Dermis blood vessel endothelial cell (primary cell): ENCODE results near the gene SLC39A8. TPM values are rescaled to one million over a fixed set of nuclear protein-coding genes. Genes with fewer than 3 reads are reported as not detected.
A peak's percentile ranks its signal among the peaks of the same experiment; 100 is the strongest.
"Not testable (repeated sequence)": the region's sequence is repeated elsewhere in the genome, so short reads cannot be mapped to it uniquely, and the experiment has no call there.

ENCODE experiments used
- DNase-seq: peaks from one replicate; pipeline ENCODE4 v3.0.0; 2010
- total RNA-seq: library from RNA; depleted of rRNA; stranded (reverse); fragments of >200 nt; gene quantifications from 2 replicates; pipeline ENCODE4 v1.2.3, GENCODE V29; 2014

The SLC39A8 gene
- total RNA-seq = 3.1 and 4.8 TPM in 2 replicates

DNA sequence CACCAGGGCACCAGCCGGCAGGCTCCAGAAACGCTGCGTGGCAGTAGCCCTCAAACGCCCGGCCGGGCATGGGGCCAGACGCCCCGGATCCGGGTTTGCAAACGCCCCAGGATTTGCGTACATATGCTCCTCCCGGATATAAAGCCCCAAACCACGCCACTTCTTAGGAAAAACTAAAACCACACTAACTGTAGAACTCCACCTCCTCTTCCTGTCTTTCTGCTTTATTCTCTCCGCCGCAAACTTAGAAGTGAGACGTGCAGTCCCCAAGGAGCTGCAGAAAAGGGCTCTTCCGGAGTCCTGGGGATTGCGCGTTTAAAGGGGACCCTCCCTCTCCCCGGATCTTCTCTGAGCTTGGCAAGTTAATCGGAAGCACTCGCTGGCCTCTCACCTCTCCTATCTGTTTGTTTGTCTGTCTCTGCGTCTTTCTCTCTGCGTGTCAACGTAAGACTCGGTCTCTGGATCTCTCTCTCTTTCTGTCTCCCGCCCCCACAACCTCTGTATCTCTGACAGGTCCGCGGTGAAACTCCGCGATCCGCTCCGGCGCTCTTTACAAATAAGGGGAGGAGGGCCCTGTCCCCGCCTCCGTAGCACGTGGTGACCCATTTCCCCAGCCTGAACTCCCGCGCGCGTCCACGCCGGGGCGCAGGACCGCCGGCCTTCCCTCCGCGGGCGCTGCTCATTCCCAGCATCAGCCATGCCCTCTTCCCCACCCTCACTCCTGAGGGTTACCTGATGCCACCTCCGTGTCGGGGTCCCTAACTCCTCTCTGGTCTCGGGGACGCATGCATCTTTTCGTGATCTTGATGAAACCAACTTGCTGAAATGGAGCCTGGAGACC is at the start of gene SLC39A8:
Gene SLC39A8, minus strand, starts transcription at position 529 of the 841 bp plus-strand sequence. CDS start 820 bp downstream, outside the sequence.
- DNase-seq = peak; percentile 78

DNA sequence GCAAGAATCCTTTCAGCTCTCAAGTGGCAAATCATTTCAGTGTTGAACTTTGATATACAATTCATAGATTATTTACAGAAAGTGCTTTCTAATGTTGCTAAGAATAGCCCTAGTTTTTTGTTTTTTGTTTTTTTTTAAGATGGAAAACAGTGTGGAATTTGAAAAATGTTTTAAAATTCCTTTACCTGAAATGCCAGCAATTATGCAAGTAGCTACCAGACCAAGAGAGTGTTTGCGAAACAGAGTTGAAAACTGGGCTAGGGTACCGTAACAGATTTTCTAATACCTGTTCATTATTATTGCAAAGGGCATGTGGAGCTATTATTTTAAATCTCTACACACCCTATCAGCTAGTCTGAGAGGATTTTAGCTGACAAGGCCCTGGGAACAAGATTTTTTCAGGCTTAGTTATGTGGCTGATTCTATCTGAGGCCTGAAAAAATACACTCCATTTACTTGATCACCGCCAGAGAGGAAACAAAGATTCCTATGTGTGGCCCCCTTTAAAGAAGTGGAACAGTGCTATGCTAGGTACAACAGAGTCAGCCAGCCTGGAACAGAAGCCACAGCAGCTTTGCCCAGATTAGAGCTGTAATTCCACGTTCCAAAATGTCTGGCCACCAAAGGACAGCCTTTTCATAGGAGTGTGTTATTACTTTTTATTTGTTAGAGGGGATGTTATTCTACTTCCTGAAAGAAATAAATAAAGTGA is 46.9 kb upstream of the SLC39A8 start:
- no peak for DNase-seq

- no peak for DNase-seq
Observed at GRCh38 chr4:102390438-102390837, 45.2 kb upstream of the SLC39A8 start.

DNA sequence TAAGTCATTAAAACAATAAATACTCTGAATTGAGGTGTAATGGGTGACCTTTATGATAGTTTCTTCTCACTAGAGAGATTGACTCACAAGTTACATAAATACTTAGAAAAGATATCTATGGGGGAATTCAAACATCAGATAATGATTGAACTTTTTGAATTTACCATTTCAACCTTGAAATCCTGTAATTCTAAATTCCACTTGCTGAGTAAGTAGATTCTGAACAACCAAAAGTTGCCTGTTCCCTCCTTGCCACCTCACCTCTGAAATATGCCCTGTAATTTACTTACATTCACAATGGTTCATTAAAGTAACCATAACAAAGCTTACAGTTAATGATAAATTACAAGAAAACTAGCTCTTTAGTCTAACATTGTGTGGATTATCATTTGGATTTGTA is 43.3 kb upstream of the SLC39A8 start:
- no peak for DNase-seq

DNA sequence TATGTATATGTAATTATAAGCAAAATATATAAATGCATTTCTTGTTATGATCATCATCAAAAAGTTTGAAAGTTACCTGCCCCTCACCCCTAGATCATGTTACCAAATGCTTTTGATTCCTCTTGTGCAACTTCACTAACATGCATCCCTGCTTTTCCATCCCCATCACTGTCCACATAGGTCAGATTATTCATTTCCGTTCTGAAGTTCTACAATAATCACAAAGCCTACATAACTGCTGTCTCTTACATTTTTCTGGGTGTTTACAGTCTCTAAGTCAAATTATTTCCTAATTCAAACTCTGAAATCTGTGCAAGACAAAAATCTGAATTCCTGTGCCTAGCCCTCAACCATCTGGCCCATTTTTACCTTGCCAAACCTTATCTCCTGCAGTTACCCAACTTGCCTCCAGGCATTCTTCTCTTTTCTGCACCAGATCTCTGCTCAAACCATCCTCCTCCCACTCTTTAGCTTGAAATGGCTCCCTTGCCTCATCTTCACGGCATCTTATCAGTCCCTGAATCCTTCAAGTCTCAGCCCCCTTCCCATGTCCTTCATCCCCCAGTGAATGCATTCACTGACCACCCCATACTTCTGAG is 42.4 kb upstream of the SLC39A8 start:
- no peak for DNase-seq

- DNase-seq = no peak
Observed at GRCh38 chr4:102386966-102387365, 41.7 kb upstream of the SLC39A8 start.

GRCh38 chr4:102380253-102380652 is 35.0 kb upstream of the SLC39A8 start:
- DNase-seq = not testable (repeated sequence)

DNA sequence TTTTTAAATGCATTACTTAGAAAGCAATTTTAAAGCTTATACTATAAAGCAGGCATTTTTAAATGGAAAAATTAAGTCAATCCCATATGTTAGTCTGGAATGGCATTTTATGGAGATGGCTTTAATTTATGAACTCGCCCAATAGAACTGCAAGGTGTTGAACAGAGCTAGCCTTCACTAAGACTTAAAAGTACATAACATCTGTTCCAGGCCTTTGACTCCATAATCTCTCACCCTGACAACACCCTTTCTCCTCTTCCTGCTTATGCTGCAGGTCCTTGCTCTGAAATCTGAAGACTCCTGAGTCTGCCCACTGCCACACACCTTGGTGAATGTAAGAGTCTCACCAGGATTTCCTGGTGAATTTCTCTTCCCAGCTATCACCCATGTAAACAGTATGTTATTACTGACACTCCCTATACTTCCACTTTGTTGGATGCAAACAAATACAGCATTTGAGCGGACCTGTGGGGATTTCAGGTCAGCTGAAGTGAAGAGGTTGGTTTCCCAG is 17.7 kb upstream of the SLC39A8 start:
- DNase-seq = no peak

- DNase-seq = no peak
Observed at GRCh38 chr4:102358128-102358527, 12.8 kb upstream of the SLC39A8 start.

DNA sequence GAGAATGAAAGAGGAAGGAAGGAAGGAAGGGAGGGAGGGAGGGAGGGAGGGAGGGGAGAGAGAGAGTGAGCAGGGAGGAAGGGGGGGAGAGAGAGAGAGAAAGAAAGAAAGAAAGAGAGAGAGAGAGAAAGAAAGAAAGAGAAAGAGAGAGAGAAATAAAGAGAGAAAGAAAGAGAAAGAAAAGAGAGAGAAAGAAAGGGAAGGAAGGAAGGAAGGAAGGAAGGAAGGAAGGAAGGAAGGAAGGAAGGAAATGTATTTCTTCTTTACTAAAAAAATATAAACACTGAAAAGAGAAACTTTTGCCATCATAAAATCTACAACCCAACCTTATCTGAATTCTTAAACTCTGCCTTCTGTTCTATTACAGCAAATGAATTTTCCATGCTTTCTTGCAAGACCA is 12.4 kb upstream of the SLC39A8 start:
- DNase-seq = not testable (repeated sequence)

DNA sequence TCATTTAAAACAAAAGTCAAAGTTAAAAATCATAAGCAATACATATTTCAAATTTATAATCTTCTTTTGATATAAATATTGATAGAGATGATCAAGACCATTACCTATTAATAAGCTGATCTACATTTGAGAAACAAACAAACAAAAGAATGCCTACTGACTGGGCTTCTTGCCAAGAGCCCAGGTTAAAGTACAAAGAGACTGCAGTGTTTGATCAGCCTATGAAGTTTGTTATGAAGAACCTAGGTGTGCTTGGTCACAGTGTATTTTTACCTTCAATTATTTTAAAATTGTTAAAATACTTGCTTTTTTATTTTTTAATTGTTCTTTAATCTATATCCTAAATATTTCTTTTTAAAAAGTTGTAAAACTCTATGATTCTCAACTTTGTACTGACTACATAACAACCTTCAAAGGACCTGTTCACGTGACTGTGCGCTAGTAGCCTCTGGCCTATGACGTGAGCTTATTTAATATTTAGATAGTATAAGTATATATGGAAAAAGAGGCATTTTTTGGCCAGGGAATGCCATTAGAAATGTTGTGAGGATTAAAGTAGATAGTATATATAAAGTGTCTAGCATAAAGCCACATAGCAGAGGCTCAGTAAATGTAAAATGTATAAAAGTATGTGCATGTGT is 11.4 kb upstream of the SLC39A8 start:
- DNase-seq = no peak

DNA sequence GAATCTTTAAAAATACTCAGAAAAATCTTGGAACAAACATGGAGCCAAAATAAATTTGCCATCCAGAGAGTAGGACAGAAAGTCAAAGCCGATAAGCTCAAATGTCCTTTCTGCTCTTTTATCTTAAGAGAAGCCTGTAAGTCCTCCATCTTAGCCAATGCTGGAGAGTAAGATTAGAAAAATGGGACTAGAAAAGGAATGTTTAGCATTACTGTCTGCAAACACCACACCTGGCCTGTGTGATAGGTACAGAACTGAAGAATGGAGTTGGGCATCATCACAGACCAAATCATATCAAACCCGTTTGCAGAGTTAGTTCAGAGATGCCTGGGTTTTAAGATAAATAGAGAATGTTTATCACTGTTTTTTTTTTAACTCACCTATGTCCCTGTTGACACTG is 10.5 kb upstream of the SLC39A8 start:
- DNase-seq = no peak

DNA sequence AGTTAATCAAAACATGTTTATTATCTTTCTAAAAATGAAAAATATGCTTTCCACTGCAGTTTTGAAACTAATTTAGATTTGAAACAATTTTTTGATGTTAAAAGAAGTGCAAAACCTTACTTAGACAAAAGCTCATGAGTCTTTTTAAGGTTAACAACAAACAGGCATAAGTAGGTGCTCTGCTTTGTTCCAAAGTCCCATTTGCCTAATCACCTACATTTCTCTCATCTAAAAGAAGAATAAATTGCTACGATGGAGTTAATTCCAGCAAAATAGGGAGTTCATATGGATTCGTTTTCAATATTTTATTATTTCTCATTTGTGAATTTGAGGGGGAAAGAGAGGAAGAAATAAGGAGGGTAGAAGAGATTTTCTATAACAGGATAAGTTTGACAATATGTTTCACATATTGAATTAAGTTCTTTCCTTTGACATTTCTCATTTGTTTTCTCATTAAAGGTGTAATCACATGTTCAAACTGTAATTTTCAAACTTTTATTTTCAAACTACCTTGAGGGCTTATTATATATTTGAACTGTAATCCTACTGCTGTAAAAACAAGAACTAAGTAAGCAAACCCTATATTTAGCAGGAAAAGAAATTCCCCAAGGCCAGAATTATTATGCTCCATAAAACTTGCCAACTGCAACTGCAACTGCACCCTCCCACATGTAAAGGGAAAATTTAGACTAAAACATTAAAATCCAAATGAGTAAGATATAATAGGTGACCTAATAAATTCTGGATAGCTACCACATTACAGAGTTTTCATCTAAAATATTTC is 9.6 kb upstream of the SLC39A8 start:
- DNase-seq = no peak

DNA sequence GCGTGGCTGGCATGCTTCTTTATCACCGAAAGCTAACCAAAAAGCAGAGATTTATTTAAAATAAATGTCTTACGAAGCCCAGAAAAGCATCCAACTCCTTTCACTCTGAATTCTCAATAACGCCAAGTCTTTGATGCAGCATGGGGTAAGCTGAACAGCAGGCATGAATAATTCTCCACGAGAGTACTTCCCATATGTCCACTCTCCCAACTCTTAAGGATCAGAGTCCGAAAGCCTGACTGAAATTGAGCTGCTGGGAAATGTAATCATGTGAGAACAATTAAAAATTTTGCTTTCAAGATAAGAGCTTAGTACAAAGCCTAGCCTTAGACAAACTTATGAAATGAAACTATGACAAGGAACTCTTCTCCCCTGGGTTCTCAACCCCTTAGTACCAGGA is 7.5 kb upstream of the SLC39A8 start:
- DNase-seq = no peak

DNA sequence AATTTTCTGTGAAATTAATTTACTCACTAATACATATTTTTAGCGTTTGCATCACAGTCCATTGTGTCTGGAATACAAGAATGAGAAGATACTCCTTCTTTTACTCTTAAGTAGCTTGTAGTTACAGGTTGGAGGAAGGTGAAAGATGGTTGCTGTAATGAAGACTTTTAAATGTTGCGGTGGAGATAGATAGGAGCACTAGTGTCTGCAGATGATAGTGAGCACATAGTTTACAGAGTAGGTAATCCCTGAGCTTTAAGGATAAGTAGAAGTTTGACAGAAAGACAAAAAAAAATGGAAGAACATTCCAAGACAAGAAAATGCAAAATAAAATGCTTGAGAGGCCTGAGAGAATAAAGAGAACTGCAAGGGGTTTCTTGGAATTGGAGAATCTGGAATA is 5.4 kb upstream of the SLC39A8 start:
- DNase-seq = no peak

- DNase-seq = no peak
Observed at GRCh38 chr4:102348701-102349100, 3.4 kb upstream of the SLC39A8 start.

GRCh38 chr4:102345795-102346100 is 466 bp upstream of the SLC39A8 start:
- DNase-seq = no peak

GRCh38 chr4:102344520-102344953 is 745 bp downstream of the SLC39A8 start:
- peak; percentile 44 for DNase-seq

DNA sequence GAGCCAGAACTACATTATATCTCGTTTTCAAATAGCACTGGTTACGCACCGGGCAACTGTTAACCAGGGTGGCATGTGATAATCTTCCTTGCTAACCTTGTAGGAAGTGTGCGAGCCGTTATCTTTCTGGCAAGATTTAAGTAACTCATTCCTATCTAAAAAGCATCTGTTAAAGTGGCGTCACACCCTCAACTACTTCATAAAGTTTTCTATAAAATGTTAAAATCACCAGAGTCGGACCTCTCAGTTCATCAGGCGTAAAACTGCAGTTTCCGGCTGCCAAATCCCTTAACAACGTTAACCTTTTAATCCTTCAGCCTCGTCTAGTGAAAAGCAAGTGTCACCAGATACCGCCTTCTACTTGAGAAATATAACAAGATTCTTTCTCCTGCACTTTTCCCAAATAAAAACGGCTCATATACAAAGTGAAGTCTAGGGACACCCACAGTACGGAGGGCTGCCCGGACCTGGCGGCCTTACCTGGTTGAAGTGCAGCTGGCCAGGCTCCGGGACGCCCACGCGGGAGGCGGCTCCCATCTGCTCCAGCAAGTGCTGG is 1.2 kb downstream of the SLC39A8 start:
- DNase-seq = no peak

GRCh38 chr4:102342404-102343074 is 2.7 kb downstream of the SLC39A8 start:
- DNase-seq = no peak

GRCh38 chr4:102341201-102341600 is 4.1 kb downstream of the SLC39A8 start:
- no peak for DNase-seq
